ENCODE measurements around the gene CCDC66.
"Not testable (repeated sequence)": the region's sequence is repeated elsewhere in the genome, so short reads cannot be mapped to it uniquely, and the experiment has no call there.

Gene CCDC66

GRCh38 chr3:56556908-56557830 lies at the start of gene CCDC66:
CCDC66 (plus strand) TSS chr3:56557175; CDS start chr3:56557243, 68 bp downstream.
- peak; percentile 88 for DNase-seq (ENCODE audit: low read depth)

GRCh38 chr3:56519641-56520040 lies 37.3 kb upstream of the CCDC66 start:
- DNase-seq (ENCODE audit: low read depth), result no peak

- DNase-seq (ENCODE audit: low read depth), result no peak
Observed at GRCh38 chr3:56522374-56522773, 34.6 kb upstream of the CCDC66 start.

- no peak for DNase-seq (ENCODE audit: low read depth)
Observed at GRCh38 chr3:56525291-56525690, 31.7 kb upstream of the CCDC66 start.

- DNase-seq (ENCODE audit: low read depth), result no peak
Observed at GRCh38 chr3:56536735-56537134, 20.2 kb upstream of the CCDC66 start.

- DNase-seq (ENCODE audit: low read depth), result no peak
Observed at GRCh38 chr3:56547486-56547885, 9.5 kb upstream of the CCDC66 start.

- DNase-seq (ENCODE audit: low read depth), result no peak
Observed at GRCh38 chr3:56557831-56558170, 826 bp downstream of the CCDC66 start.

- DNase-seq (ENCODE audit: low read depth), result no peak
Observed at GRCh38 chr3:56573501-56573900, 16.5 kb downstream of the CCDC66 start.

GRCh38 chr3:56581941-56582340 lies 25.0 kb downstream of the CCDC66 start:
- DNase-seq (ENCODE audit: low read depth), result not testable (repeated sequence)

- DNase-seq (ENCODE audit: low read depth), result not testable (repeated sequence)
Observed at GRCh38 chr3:56584275-56584674, 27.3 kb downstream of the CCDC66 start.

GRCh38 chr3:56590814-56591213 lies 33.8 kb downstream of the CCDC66 start:
- DNase-seq (ENCODE audit: low read depth), result no peak

GRCh38 chr3:56591262-56591661 lies 34.3 kb downstream of the CCDC66 start:
- no peak for DNase-seq (ENCODE audit: low read depth)

GRCh38 chr3:56593455-56594158 lies 36.6 kb downstream of the CCDC66 start:
- DNase-seq (ENCODE audit: low read depth), result peak; percentile 17

- DNase-seq (ENCODE audit: low read depth), result no peak
Observed at GRCh38 chr3:56595975-56596840, 39.2 kb downstream of the CCDC66 start.

- DNase-seq (ENCODE audit: low read depth), result not testable (repeated sequence)
Observed at GRCh38 chr3:56608479-56608878, 51.5 kb downstream of the CCDC66 start.

- no peak for DNase-seq (ENCODE audit: low read depth)
Observed at GRCh38 chr3:56610669-56611335, 53.8 kb downstream of the CCDC66 start.

GRCh38 chr3:56611364-56611763 lies 54.4 kb downstream of the CCDC66 start:
- DNase-seq (ENCODE audit: low read depth), result no peak

GRCh38 chr3:56612146-56612545 lies 55.2 kb downstream of the CCDC66 start:
- no peak for DNase-seq (ENCODE audit: low read depth)

GRCh38 chr3:56613016-56613415 lies 56.0 kb downstream of the CCDC66 start:
- DNase-seq (ENCODE audit: low read depth), result no peak

- no peak for DNase-seq (ENCODE audit: low read depth)
Observed at GRCh38 chr3:56616478-56617006, 59.6 kb downstream of the CCDC66 start.

- no peak for DNase-seq (ENCODE audit: low read depth)
Observed at GRCh38 chr3:56620371-56620770, 63.4 kb downstream of the CCDC66 start.

Measured in activated gamma-delta T cell treated with anti-CD3 and anti-CD28 coated beads, Interleukin-2, amount 50 U/mL, for 16 hours (primary cell).